Esophagus muscularis mucosa (tissue), 4 donors: ENCODE data around the gene CAMTA1.

Experiments
- CTCF ChIP-seq, 3 experiments: fragments of 200-600 bp in 2 of 3; fragments of 450-650 bp in 1 of 3; sonication (generic) in 2 of 3; IDR thresholded peaks; one replicate each; pipeline ENCODE4 v1.5.1; 2017 to 2019; ENCODE audit warnings: antibody characterized with exemption in 3 of 3, mild to moderate bottlenecking in 2 of 3, moderate library complexity in 1 of 3
- EP300 ChIP-seq: sonication (generic); formaldehyde crosslinking; IDR thresholded peaks from one replicate; pipeline ENCODE4 v1.6.1; 2017; ENCODE audit warnings: antibody characterized with exemption
- POLR2A ChIP-seq: fragments of 450-650 bp; IDR thresholded peaks from one replicate; pipeline ENCODE4 v1.6.1; 2017; ENCODE audit warnings: antibody characterized with exemption, moderate library complexity, mild to moderate bottlenecking, low read depth
- POLR2AphosphoS5 ChIP-seq, 2 donors: sonication (generic); formaldehyde crosslinking; IDR thresholded peaks; one replicate each; pipeline ENCODE4 v1.6.1; 2017; ENCODE audit warnings: antibody characterized with exemption in 2 of 2

GRCh38 chr1:7395251-7395650 is 610.0 kb downstream of the CAMTA1 start:
- TF ChIP-seq POLR2AphosphoS5 (IDR thresholded peaks at IDR 0.05) (no peak), POLR2A (no peak), EP300 (no peak), CTCF (IDR thresholded peaks at IDR 0.05) (no peak)
